Stimulated activated naive B cell treated with anti-CD40 and anti-IgM and Interleukin-4, amounts not matched to agents 10 μg/mL and 1 μg/mL and 100 μg/mL, for 72 hours (primary cell): ENCODE results near the gene SPINT1.

Experiments
- ATAC-seq, 2 donors: fragments of 150-1000 bp; cut with Tn5 transposase; replicated peaks; 2 replicates each; pipeline ENCODE4 v1.10.0; 2021; ENCODE audit warnings: moderate library complexity in 1 of 2
- DNase-seq: peaks from one replicate; pipeline ENCODE4 v3.0.0; 2021
- H3K27ac Mint-ChIP-seq: one replicate; pipeline ENCODE4 v1.8.0; 2022; ENCODE audit warnings: mild to moderate bottlenecking, mixed read lengths
- H3K27me3 Mint-ChIP-seq, 2 donors: one replicate each; pipeline ENCODE4 v1.8.0; 2022; ENCODE audit warnings: mixed read lengths in 2 of 2
- H3K36me3 Mint-ChIP-seq, 2 donors: one replicate each; pipeline ENCODE4 v1.8.0; 2022; ENCODE audit warnings: mixed read lengths in 2 of 2, mild to moderate bottlenecking in 1 of 2
- H3K4me1 Mint-ChIP-seq, 2 donors: one replicate each; pipeline ENCODE4 v1.8.0; 2022; ENCODE audit warnings: mixed read lengths in 2 of 2, mild to moderate bottlenecking in 1 of 2
- H3K4me3 Mint-ChIP-seq, 2 donors: one replicate each; pipeline ENCODE4 v1.8.0; 2022; ENCODE audit warnings: mild to moderate bottlenecking in 2 of 2, mixed read lengths in 2 of 2, moderate library complexity in 1 of 2
- H3K9me3 Mint-ChIP-seq, 2 donors: one replicate each; pipeline ENCODE4 v1.8.0; 2022; ENCODE audit warnings: mixed read lengths in 2 of 2, mild to moderate bottlenecking in 1 of 2

SPINT1 gene

GRCh38 chr15:40843885-40844695 is at the start of gene SPINT1:
SPINT1 (plus strand) TSS chr15:40844048; CDS start chr15:40844555, 507 bp downstream.
- ATAC-seq (peak; percentile 44 to 61), DNase-seq (peak; percentile 39)
- Mint-ChIP-seq H3K4me1 (peaks cover 27 to 37% of the 10 kb centered on the region in 2 donors), H3K9me3 (no peaks in the 10 kb centered on the region), H3K36me3 (peaks cover 2 to 3% of the 10 kb centered on the region in 2 donors), H3K4me3 (peak within 1 kb of the TSS; percentile 89 to 91), H3K27ac (peak within 1 kb of the TSS; percentile 89), H3K27me3 (no peaks in the 10 kb centered on the region)

GRCh38 chr15:40796041-40796440 is 47.8 kb upstream of the SPINT1 start:
- peaks cover 8 to 21% of the 10 kb centered on the region in 2 donors for H3K4me1 Mint-ChIP-seq
- H3K4me3 Mint-ChIP-seq = no peak overlapping the region
- no peaks in the 10 kb centered on the region for H3K9me3 Mint-ChIP-seq
- H3K27me3 Mint-ChIP-seq = no peaks in the 10 kb centered on the region
- H3K27ac Mint-ChIP-seq = no peak overlapping the region
- peaks cover 14 to 30% of the 10 kb centered on the region in 2 donors for H3K36me3 Mint-ChIP-seq
- ATAC-seq (no peak), DNase-seq (no peak)

- DNase-seq (no peak), ATAC-seq (no peak)
- H3K36me3 Mint-ChIP-seq = peaks cover 17 to 33% of the 10 kb centered on the region in 2 donors
- H3K4me3 Mint-ChIP-seq = no peak overlapping the region
- no peaks in the 10 kb centered on the region for H3K9me3 Mint-ChIP-seq
- H3K27me3 Mint-ChIP-seq = no peaks in the 10 kb centered on the region
- peaks cover 10 to 21% of the 10 kb centered on the region in 2 donors for H3K4me1 Mint-ChIP-seq
- no peak overlapping the region for H3K27ac Mint-ChIP-seq
Observed at GRCh38 chr15:40796512-40796911, 47.3 kb upstream of the SPINT1 start.

GRCh38 chr15:40799523-40799922 is 44.3 kb upstream of the SPINT1 start:
- H3K27ac Mint-ChIP-seq = no peak overlapping the region
- H3K4me1 Mint-ChIP-seq = peaks cover 18 to 27% of the 10 kb centered on the region in 2 donors
- no peak for ATAC-seq

GRCh38 chr15:40803076-40803475 is 40.8 kb upstream of the SPINT1 start:
- Mint-ChIP-seq H3K4me3 (no peak overlapping the region), H3K36me3 (peaks cover 13 to 28% of the 10 kb centered on the region in 2 donors), H3K27me3 (no peaks in the 10 kb centered on the region), H3K9me3 (no peaks in the 10 kb centered on the region), H3K27ac (no peak overlapping the region), H3K4me1 (peaks cover 20 to 21% of the 10 kb centered on the region in 2 donors)
- ATAC-seq (no peak), DNase-seq (no peak)

More at GRCh38 chr15:40799523-40799922, 44.3 kb upstream of the SPINT1 start:
- Mint-ChIP-seq H3K4me3 (no peak overlapping the region), H3K36me3 (peaks cover 17 to 35% of the 10 kb centered on the region in 2 donors), H3K27me3 (no peaks in the 10 kb centered on the region), H3K9me3 (no peaks in the 10 kb centered on the region)
- no peak for DNase-seq

DNA sequence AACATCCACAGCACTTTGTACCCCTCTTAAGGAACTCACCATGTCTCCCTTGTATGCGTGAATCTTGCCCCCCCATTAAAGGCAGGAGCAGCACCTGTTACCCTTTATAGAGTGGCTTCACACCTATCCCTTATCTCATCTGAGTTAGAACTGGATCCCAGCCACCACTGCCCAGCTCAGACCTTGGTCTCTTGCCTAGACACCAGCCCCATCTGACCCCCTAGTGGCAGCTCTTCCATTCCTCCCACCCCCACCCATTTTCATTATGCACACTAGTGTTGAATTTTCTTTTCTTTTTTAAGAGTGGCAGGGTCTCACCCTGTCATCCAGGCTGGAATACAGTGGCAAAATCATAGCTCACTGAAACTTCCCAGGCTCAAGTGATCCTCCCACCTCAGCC is 40.2 kb upstream of the SPINT1 start:
- Mint-ChIP-seq H3K9me3 (no peaks in the 10 kb centered on the region), H3K4me1 (peaks cover 19 to 21% of the 10 kb centered on the region in 2 donors), H3K27ac (peak overlapping the region; percentile 0), H3K27me3 (no peaks in the 10 kb centered on the region), H3K4me3 (no peak overlapping the region), H3K36me3 (peaks cover 8 to 22% of the 10 kb centered on the region in 2 donors)
- ATAC-seq = no peak
- DNase-seq = no peak

DNA sequence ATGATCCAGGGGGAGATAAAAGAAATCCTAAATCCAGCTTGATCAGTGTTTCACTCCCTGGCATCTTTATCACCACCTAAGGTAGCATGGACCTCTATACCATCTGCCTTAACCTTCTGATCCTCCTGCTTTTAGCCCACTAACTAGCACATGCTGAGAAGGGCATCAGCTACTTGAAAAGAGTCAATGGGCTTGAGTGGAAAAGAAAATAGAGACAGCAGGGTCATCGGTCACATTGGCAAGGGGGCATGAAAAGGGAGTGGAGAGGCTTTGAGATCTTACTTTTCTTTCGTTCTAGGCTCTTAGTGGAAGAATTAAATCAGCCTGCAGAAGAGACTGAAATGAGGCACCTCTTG is 37.2 kb upstream of the SPINT1 start:
- Mint-ChIP-seq H3K27me3 (no peaks in the 10 kb centered on the region), H3K4me3 (peak overlapping the region; percentile 89 to 91), H3K27ac (peak overlapping the region; percentile 98), H3K4me1 (peaks cover 16 to 26% of the 10 kb centered on the region in 2 donors), H3K9me3 (no peaks in the 10 kb centered on the region), H3K36me3 (peaks cover 18 to 22% of the 10 kb centered on the region in 2 donors)
- DNase-seq (no peak), ATAC-seq (peak; percentile 2 to 3)

DNA sequence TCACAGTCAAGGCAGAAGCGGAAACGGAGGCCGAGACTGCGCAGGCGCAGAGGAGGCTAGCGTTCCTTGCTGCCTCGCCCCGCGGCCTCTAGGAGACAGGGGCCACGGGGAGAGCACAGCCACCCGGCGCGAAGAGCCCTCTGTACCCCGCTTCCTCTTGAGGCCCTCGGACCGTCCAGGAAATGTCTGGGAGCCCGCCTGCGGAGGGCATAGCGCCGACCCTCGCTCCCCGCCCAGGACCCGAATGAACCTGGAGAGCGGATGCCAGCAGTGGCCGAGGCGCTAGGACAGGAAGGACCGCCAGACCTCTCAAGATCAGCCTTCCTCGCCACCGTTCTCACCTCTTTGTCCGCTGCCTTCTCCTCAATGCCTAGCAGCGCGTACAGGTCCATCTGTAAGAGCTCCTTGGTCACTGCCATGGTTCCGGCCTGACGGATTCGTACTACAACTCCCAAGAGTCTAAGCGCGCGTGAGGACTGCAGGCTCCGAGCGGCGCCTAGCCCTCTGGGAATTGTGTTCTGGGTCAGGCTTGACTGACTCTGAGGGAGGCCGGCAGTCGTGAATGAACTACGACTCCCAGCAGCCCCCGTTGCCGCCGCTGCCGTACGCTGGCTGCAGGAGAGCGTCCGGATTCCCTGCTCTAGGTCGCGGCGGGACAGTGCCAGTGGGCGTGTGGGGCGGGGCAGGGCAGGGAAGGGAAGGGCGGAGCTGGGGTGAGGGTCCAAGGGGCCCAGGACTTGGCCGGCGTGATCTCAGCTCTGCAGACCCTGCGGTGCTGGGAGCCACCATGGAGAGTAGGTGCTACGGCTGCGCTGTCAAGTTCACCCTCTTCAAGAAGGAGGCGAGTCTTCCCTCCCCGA is 36.6 kb upstream of the SPINT1 start, which contains the start of the genes DNAJC17 and ZFYVE19:
Gene DNAJC17 (minus strand): TSS at position 446 of the 860 bp plus-strand sequence. CDS start 27 bp downstream, at position 419.
Gene ZFYVE19 (plus strand): TSS at position 62 of the 860 bp plus-strand sequence. CDS start 501 bp downstream, at position 563.
- peak within 1 kb of the TSS; percentile 89 to 91 for H3K4me3 Mint-ChIP-seq
- peaks cover 13 to 21% of the 10 kb centered on the region in 2 donors for H3K4me1 Mint-ChIP-seq
- no peaks in the 10 kb centered on the region for H3K9me3 Mint-ChIP-seq
- ATAC-seq = peak; percentile 96 to 97
- H3K27me3 Mint-ChIP-seq = no peaks in the 10 kb centered on the region
- H3K27ac Mint-ChIP-seq = peak within 1 kb of the TSS; percentile 98
- peak; percentile 96 for DNase-seq
- H3K36me3 Mint-ChIP-seq = peaks cover 14 to 22% of the 10 kb centered on the region in 2 donors

GRCh38 chr15:40807888-40808461 is 35.9 kb upstream of the SPINT1 start:
- DNase-seq = no peak
- Mint-ChIP-seq H3K27me3 (no peaks in the 10 kb centered on the region), H3K36me3 (peaks cover 16 to 24% of the 10 kb centered on the region in 2 donors), H3K27ac (peak overlapping the region; percentile 98), H3K4me1 (peaks cover 13 to 21% of the 10 kb centered on the region in 2 donors), H3K4me3 (peak overlapping the region; percentile 89 to 91), H3K9me3 (no peaks in the 10 kb centered on the region)
- ATAC-seq = no peak

DNA sequence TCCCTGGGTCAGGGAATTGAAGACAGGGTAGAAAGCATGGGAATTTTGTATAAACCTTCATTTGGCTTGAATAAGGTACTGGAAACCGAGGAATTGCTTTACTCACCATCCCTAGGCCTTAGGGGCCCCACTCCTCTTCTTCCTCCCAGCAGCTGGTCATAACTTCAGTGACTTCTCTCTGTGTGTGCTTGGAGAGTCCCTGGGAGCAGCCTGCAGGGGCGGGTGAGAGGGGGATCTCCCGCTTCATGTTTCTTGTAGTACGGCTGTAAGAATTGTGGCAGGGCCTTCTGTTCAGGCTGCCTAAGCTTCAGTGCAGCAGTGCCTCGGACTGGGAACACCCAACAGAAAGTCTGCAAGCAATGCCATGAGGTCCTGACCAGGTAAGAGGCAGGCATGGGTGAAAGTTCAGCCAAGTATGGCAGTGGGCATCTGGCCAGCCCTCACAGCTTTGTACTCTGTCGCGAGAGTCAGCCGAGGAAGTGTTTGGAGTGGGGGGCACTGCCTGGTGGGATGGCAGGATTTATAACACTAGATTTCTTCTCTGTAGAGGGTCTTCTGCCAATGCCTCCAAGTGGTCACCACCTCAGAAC is 34.9 kb upstream of the SPINT1 start:
- ATAC-seq (no peak), DNase-seq (no peak)
- Mint-ChIP-seq H3K4me1 (peaks cover 9 to 21% of the 10 kb centered on the region in 2 donors), H3K4me3 (no peak overlapping the region), H3K9me3 (no peaks in the 10 kb centered on the region), H3K27ac (no peak overlapping the region), H3K36me3 (peaks cover 21 to 32% of the 10 kb centered on the region in 2 donors), H3K27me3 (no peaks in the 10 kb centered on the region)

GRCh38 chr15:40812721-40813425 is 31.0 kb upstream of the SPINT1 start:
- no peak overlapping the region for H3K4me3 Mint-ChIP-seq
- H3K36me3 Mint-ChIP-seq = peaks cover 34 to 46% of the 10 kb centered on the region in 2 donors
- DNase-seq (no peak), ATAC-seq (no peak)
- H3K4me1 Mint-ChIP-seq = peaks cover 7 to 15% of the 10 kb centered on the region in 2 donors
- no peaks in the 10 kb centered on the region for H3K27me3 Mint-ChIP-seq
- H3K27ac Mint-ChIP-seq = peak overlapping the region; percentile 37
- no peaks in the 10 kb centered on the region for H3K9me3 Mint-ChIP-seq

- DNase-seq (no peak), ATAC-seq (no peak)
- H3K9me3 Mint-ChIP-seq = no peaks in the 10 kb centered on the region
- no peak overlapping the region for H3K27ac Mint-ChIP-seq
- H3K27me3 Mint-ChIP-seq = no peaks in the 10 kb centered on the region
- H3K36me3 Mint-ChIP-seq = peaks cover 31 to 42% of the 10 kb centered on the region in 2 donors
- peaks cover 0 to 3% of the 10 kb centered on the region in 2 donors for H3K4me1 Mint-ChIP-seq
- H3K4me3 Mint-ChIP-seq = no peak overlapping the region
Observed at GRCh38 chr15:40815042-40815698, 28.7 kb upstream of the SPINT1 start.

DNA sequence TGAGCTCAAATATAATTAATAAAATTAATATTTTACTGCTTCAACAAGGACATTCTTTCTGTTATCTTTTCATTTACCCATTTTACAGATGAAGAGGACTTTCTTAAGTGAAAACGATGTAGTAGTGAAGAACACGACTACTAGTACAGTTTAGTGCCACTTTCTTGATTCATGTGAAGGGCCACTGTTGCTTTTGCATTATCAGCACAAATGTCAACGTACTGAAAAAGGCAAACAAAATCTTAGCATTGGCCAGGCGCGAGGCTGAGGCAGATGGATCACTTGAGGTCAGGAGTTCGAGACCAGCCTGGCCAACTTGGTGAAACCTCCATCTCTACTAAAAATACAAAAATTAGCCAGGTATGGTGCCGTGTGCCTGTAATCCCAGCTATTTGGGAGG is 24.8 kb upstream of the SPINT1 start:
- DNase-seq (no peak), ATAC-seq (no peak)
- H3K4me3 Mint-ChIP-seq = no peak overlapping the region
- no peaks in the 10 kb centered on the region for H3K27me3 Mint-ChIP-seq
- H3K27ac Mint-ChIP-seq = no peak overlapping the region
- H3K9me3 Mint-ChIP-seq = no peaks in the 10 kb centered on the region
- H3K4me1 Mint-ChIP-seq = peaks cover 0 to 3% of the 10 kb centered on the region in 2 donors
- H3K36me3 Mint-ChIP-seq = peaks cover 13% of the 10 kb centered on the region in 2 donors
